SU-DHL-6 (cell line): Measurements from ENCODE around the gene TENM4.
"Not testable (repeated sequence)": the region's sequence is repeated elsewhere in the genome, so short reads cannot be mapped to it uniquely, and the experiment has no call there.

ENCODE experiments used
- H2AFZ ChIP-seq: fragments of 200-600 bp; sonication (generic); 2 replicates; pipeline ENCODE4 v1.6.1; 2014; ENCODE audit warnings: low read depth, mild to moderate bottlenecking, moderate library complexity, mixed read lengths, antibody characterized with exemption, low read length; ENCODE audit not compliant: severe bottlenecking
- H3F3A ChIP-seq: fragments of 200-600 bp; shearing (Covaris generic); 2 replicates; pipeline ENCODE4 v1.6.0; 2016; ENCODE audit warnings: antibody characterized with exemption, mild to moderate bottlenecking; ENCODE audit not compliant: insufficient read depth
- H3K27ac ChIP-seq: fragments of 200-600 bp; sonication (generic); 2 replicates; pipeline ENCODE4 v1.5.1; 2016; ENCODE audit warnings: low read depth, mild to moderate bottlenecking, low read length, moderate library complexity, mixed read lengths
- H3K27me3 ChIP-seq: fragments of 200-600 bp; sonication (generic), shearing (Covaris generic); 2 replicates; pipeline ENCODE4 v1.6.0; 2014; ENCODE audit warnings: mild to moderate bottlenecking, low read length
- H3K36me3 ChIP-seq: fragments of 200-600 bp; sonication (generic); 2 replicates; pipeline ENCODE4 v1.6.1; 2014; ENCODE audit warnings: mild to moderate bottlenecking, low read length, mixed read lengths
- H3K4me2 ChIP-seq: fragments of 300-600, 200-600 bp; shearing (Covaris generic), sonication (generic); 2 replicates; pipeline ENCODE4 v1.6.0; 2014; ENCODE audit warnings: low read length, low read depth, mild to moderate bottlenecking; ENCODE audit not compliant: poor library complexity, severe bottlenecking
- H3K4me3 ChIP-seq: fragments of 200-600 bp; sonication (generic); 2 replicates; pipeline ENCODE4 v1.5.1; 2014; ENCODE audit warnings: antibody characterized with exemption, low read length, mild to moderate bottlenecking, mixed read lengths; ENCODE audit not compliant: insufficient read depth, poor library complexity, severe bottlenecking
- H3K79me2 ChIP-seq: fragments of 200-600 bp; sonication (generic); 2 replicates; pipeline ENCODE4 v1.6.1; 2014; ENCODE audit warnings: mild to moderate bottlenecking, low read length, moderate library complexity; ENCODE audit not compliant: insufficient read depth
- H3K9ac ChIP-seq: fragments of 200-600 bp; sonication (generic); 2 replicates; pipeline ENCODE4 v1.7.0; 2014; ENCODE audit warnings: mild to moderate bottlenecking, low read length
- H3K9me2 ChIP-seq: fragments of 200-600 bp; sonication (generic); replicated peaks from 2 replicates; pipeline ENCODE4 v1.6.1; 2014; ENCODE audit warnings: low read length; ENCODE audit not compliant: insufficient read depth
- H3K9me3 ChIP-seq: fragments of 200-600 bp; sonication (generic); 2 replicates; pipeline ENCODE4 v1.6.1; 2014; ENCODE audit warnings: low read length, mixed read lengths; ENCODE audit not compliant: insufficient read depth
- H4K20me1 ChIP-seq: fragments of 200-600 bp; sonication (generic); 2 replicates; pipeline ENCODE4 v1.6.1; 2014; ENCODE audit warnings: low read depth, mild to moderate bottlenecking, antibody characterized with exemption, low read length, moderate library complexity, mixed read lengths
- EZH2phosphoT487 ChIP-seq: fragments of 200-600 bp; sonication (generic), shearing (Covaris generic); conservative IDR thresholded peaks from 2 replicates; pipeline ENCODE4 v1.6.1; 2018; ENCODE audit warnings: mild to moderate bottlenecking, antibody characterized with exemption, low read length, moderate library complexity, mixed read lengths
- TF ChIP-seq, protein P1 (sequence below): fragments of 200-600 bp; sonication (generic); IDR thresholded peaks from one replicate; pipeline ENCODE4 v1.5.1; 2017; ENCODE audit warnings: antibody characterized with exemption, mild to moderate bottlenecking, low read length, moderate library complexity; ENCODE audit not compliant: insufficient read depth, poor library complexity, severe bottlenecking

The TENM4 gene

DNA sequence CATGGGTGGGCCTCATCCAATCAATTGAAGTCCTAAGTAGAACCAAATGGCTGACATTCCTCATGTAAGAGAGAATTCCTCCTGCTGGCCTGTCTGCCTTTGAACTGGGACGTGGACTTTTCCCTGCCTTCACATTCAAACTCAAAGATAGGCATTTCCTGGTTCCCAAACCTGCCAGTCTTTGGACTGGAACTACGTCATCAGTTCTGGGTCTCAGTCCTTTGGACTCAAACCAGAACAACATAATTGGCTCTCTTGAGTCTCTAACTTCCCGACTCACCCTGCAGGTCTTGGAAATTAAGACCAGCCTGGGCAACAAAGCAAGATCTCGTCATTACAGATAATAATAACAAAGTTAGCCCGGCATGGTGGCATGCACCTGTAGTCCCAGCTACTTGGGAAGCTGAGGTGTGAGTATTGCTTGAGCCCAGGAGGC lies 827.4 kb downstream of the TENM4 start:
- TF ChIP-seq EZH2phosphoT487 = no peak
- TF ChIP-seq, protein P1, sequence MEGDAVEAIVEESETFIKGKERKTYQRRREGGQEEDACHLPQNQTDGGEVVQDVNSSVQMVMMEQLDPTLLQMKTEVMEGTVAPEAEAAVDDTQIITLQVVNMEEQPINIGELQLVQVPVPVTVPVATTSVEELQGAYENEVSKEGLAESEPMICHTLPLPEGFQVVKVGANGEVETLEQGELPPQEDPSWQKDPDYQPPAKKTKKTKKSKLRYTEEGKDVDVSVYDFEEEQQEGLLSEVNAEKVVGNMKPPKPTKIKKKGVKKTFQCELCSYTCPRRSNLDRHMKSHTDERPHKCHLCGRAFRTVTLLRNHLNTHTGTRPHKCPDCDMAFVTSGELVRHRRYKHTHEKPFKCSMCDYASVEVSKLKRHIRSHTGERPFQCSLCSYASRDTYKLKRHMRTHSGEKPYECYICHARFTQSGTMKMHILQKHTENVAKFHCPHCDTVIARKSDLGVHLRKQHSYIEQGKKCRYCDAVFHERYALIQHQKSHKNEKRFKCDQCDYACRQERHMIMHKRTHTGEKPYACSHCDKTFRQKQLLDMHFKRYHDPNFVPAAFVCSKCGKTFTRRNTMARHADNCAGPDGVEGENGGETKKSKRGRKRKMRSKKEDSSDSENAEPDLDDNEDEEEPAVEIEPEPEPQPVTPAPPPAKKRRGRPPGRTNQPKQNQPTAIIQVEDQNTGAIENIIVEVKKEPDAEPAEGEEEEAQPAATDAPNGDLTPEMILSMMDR = no peak
- Histone ChIP-seq H3K36me3 (no peaks in the 10 kb centered on the region), H3F3A (no peaks in the 10 kb centered on the region), H2AFZ (no peak overlapping the region), H3K4me3 (no peak overlapping the region), H4K20me1 (no peaks in the 10 kb centered on the region), H3K9me2 (no peaks in the 10 kb centered on the region), H3K27me3 (no peaks in the 10 kb centered on the region), H3K4me2 (no peak overlapping the region), H3K9me3 (no peaks in the 10 kb centered on the region), H3K79me2 (no peaks in the 10 kb centered on the region), H3K27ac (no peak overlapping the region), H3K9ac (no peak overlapping the region)

DNA sequence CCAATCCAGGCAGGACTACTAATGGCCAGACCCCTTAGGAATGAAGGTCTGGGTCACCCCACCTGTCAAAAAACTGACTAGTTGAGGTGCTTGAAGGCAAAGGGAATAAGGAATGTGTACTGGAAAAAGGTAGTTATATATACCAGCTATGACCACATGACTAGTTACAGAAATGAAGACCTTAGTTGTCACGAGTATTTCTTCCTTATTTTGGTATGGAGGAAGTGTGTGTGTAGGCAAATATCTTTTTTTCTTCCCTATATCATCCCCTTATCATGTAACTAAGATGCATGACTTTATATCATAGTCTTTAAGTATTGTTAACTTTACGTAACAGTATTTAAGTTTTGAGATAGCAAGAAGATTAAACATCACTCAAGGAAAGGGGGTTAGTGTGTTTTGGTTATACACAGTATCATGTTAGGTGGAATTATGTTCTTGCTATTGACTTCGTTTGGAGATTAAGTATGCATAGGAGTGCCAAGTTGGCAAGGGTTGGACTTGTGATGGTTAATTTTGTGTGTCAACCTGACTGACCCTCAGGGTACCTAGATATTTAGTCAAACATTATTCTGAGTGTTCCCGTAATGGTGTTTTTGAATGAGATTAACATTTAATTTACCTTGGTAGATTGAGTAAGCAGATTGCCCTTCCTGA lies 828.0 kb downstream of the TENM4 start:
- H3K27me3 ChIP-seq = no peaks in the 10 kb centered on the region
- TF ChIP-seq, protein P1 = no peak
- TF ChIP-seq EZH2phosphoT487 = no peak

DNA sequence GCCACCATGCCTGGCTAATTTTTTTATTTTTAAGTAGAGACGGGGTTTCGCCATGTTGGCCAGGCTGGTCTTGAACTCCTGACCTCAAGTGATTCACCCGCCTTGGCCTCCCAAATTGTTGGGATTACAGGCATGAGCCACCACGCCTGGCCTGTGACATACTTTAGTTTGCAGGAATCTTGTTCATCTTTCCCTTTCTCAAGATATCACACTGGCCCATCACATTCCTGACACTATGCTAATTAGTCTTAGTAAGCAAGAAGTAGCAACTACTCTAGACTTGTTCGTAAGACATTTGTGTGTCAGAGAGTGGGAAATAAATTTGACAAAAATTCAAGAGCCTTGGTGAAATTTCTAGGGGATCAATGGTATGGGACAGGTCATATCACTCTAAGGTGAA lies 831.5 kb downstream of the TENM4 start:
- H3K9me3 ChIP-seq, H3K9ac ChIP-seq, H3K36me3 ChIP-seq, H3K27ac ChIP-seq, H3K79me2 ChIP-seq, H2AFZ ChIP-seq, H3K4me3 ChIP-seq, H3K9me2 ChIP-seq, H4K20me1 ChIP-seq, H3K4me2 ChIP-seq, H3F3A ChIP-seq, H3K27me3 ChIP-seq: not testable (repeated sequence)

More for the DNA sequence above, 828.0 kb downstream of the TENM4 start:
- Histone ChIP-seq H3K27ac (no peak overlapping the region), H3F3A (no peaks in the 10 kb centered on the region), H2AFZ (no peak overlapping the region), H3K9me3 (no peaks in the 10 kb centered on the region), H3K36me3 (no peaks in the 10 kb centered on the region), H4K20me1 (no peaks in the 10 kb centered on the region), H3K9me2 (no peaks in the 10 kb centered on the region), H3K4me2 (no peak overlapping the region), H3K4me3 (no peak overlapping the region), H3K9ac (no peak overlapping the region), H3K79me2 (no peaks in the 10 kb centered on the region)

DNA sequence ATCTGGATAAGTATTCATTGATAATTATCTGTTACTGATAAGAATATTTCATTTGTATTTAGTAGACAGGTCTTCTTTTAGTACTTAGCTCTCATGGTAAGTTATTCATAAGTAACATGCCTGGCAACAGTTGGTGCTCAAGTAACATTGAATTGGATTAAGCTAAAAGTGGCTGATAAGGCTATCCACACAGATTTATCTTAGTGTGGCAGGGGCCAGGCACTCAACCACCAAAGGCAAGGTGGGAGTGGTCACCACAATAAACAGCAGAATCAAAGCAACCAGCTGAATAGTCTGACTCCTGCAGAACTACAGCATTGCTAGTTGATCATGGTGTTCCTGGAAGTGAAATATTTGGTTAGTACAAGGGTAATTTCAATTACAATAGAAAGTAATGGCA lies 833.1 kb downstream of the TENM4 start:
- H2AFZ ChIP-seq = no peak overlapping the region
- no peaks in the 10 kb centered on the region for H3K9me3 ChIP-seq
- no peaks in the 10 kb centered on the region for H3K79me2 ChIP-seq
- no peaks in the 10 kb centered on the region for H3F3A ChIP-seq
- H3K9me2 ChIP-seq = no peaks in the 10 kb centered on the region
- no peak overlapping the region for H3K4me2 ChIP-seq
- no peak for TF ChIP-seq EZH2phosphoT487
- TF ChIP-seq, protein P1 = no peak
- no peaks in the 10 kb centered on the region for H4K20me1 ChIP-seq
- no peak overlapping the region for H3K9ac ChIP-seq
- H3K27me3 ChIP-seq = no peaks in the 10 kb centered on the region
- H3K27ac ChIP-seq = no peak overlapping the region
- H3K36me3 ChIP-seq = no peaks in the 10 kb centered on the region
- H3K4me3 ChIP-seq = no peak overlapping the region
